HG02943 (cell line): ENCODE data around the gene ITIH1.

Experiments
- ATAC-seq: cut with Tn5 transposase; IDR thresholded peaks from one replicate; pipeline ENCODE4 v1.9.1; 2021; ENCODE audit warnings: mild to moderate bottlenecking, low read depth, moderate library complexity; ENCODE audit not compliant: unreplicated experiment

ITIH1 gene

GRCh38 chr3:52790337-52790736, 12.9 kb downstream of the ITIH1 start:
- no peak for ATAC-seq

- no peak for ATAC-seq
These were observed 13.3 kb downstream of the ITIH1 start for GRCh38 chr3:52790741-52791140.

- ATAC-seq = no peak
These were observed 14.0 kb downstream of the ITIH1 start for GRCh38 chr3:52791366-52791765.

- no peak for ATAC-seq
These were observed 14.5 kb downstream of the ITIH1 start for GRCh38 chr3:52791928-52792327.

- no peak for ATAC-seq
These were observed 15.0 kb downstream of the ITIH1 start for GRCh38 chr3:52792413-52792812.

GRCh38 chr3:52792961-52793695, 15.7 kb downstream of the ITIH1 start:
- ATAC-seq = no peak

- no peak for ATAC-seq
These were observed 16.6 kb downstream of the ITIH1 start for GRCh38 chr3:52793702-52794611.

- ATAC-seq = no peak
These were observed 17.3 kb downstream of the ITIH1 start, which contains the start of gene ITIH3 for GRCh38 chr3:52794612-52795099. ITIH3 (plus strand) TSS chr3:52794796; CDS start chr3:52794804, 8 bp downstream.

- no peak for ATAC-seq
These were observed 18.0 kb downstream of the ITIH1 start for GRCh38 chr3:52795298-52795900.

- ATAC-seq = no peak
These were observed 19.0 kb downstream of the ITIH1 start for GRCh38 chr3:52796411-52796810.

GRCh38 chr3:52798376-52798977, 21.1 kb downstream of the ITIH1 start:
- ATAC-seq = no peak

GRCh38 chr3:52798978-52799476, 21.6 kb downstream of the ITIH1 start:
- no peak for ATAC-seq

GRCh38 chr3:52800079-52800478, 22.7 kb downstream of the ITIH1 start:
- ATAC-seq = no peak

- ATAC-seq = no peak
These were observed 24.4 kb downstream of the ITIH1 start for GRCh38 chr3:52801839-52802238.

GRCh38 chr3:52805270-52806039, 28.1 kb downstream of the ITIH1 start:
- ATAC-seq = no peak

- ATAC-seq = no peak
These were observed 31.8 kb downstream of the ITIH1 start for GRCh38 chr3:52809149-52809548.

- ATAC-seq = no peak
These were observed 32.4 kb downstream of the ITIH1 start for GRCh38 chr3:52809662-52810377.

- no peak for ATAC-seq
These were observed 33.5 kb downstream of the ITIH1 start for GRCh38 chr3:52810923-52811322.

- no peak for ATAC-seq
These were observed 34.1 kb downstream of the ITIH1 start for GRCh38 chr3:52811452-52812011.
